H1 (cell line): ENCODE measurements around the gene ITIH6. TPM values are rescaled to one million over a fixed set of nuclear protein-coding genes. Genes with fewer than 3 reads are reported as not detected.

Experiments used
- CTCF ChIA-PET: fragments of 300-600 bp; sonication (Branson Sonifier 250); formaldehyde crosslinking; loops from one replicate; lab custom pipeline; 2021; ENCODE audit not compliant: partially characterized antibody; lab: Charles Lee
- POLR2A ChIA-PET: fragments of 300-600 bp; sonication (Branson Sonifier 250); formaldehyde crosslinking; loops from one replicate; lab custom pipeline; 2021; ENCODE audit warnings: inconsistent platforms; ENCODE audit not compliant: partially characterized antibody; lab: Charles Lee
- DNase-seq, 2 experiments: peaks; one replicate each; pipeline versions ENCODE4 v3.0.0 to v3.0.0-alpha.2; 2010 to 2022; ENCODE audit warnings: low spot score in 2 of 2, low read depth in 1 of 2, mixed read lengths in 1 of 2
- FAIRE-seq: peaks from 2 replicates; lab custom pipeline; 2011; peaks lifted over from hg19 to GRCh38; lab: Jason Lieb, UNC
- H2AFZ ChIP-seq: 2 replicates; pipeline ENCODE4 v1.8.1; 2012; ENCODE audit warnings: low read length, inconsistent platforms
- H2AK5ac ChIP-seq: 2 replicates; pipeline ENCODE4 v1.6.1; 2013; ENCODE audit warnings: low read depth, low read length
- H2BK120ac ChIP-seq: replicated peaks from 2 replicates; pipeline ENCODE3; 2013; ENCODE audit warnings: low read depth, low read length, inconsistent platforms
- H2BK12ac ChIP-seq: 2 replicates; pipeline ENCODE4 v1.6.1; 2013; ENCODE audit warnings: low read depth, low read length
- H2BK15ac ChIP-seq: 2 replicates; pipeline ENCODE4 v1.6.1; 2013; ENCODE audit warnings: low read length
- H2BK20ac ChIP-seq: 2 replicates; pipeline ENCODE4 v1.6.1; 2013; ENCODE audit warnings: low read length
- H2BK5ac ChIP-seq: 2 replicates; pipeline ENCODE4 v1.6.1; 2013; ENCODE audit warnings: low read depth, low read length
- H3K14ac ChIP-seq: 2 replicates; pipeline ENCODE4 v1.6.1; 2013; ENCODE audit warnings: inconsistent platforms; ENCODE audit not compliant: insufficient read length
- H3K18ac ChIP-seq: 2 replicates; pipeline ENCODE4 v1.6.1; 2013; ENCODE audit warnings: low read length; ENCODE audit errors: extremely low read depth
- H3K23ac ChIP-seq: 2 replicates; pipeline ENCODE4 v1.6.1; 2013; ENCODE audit warnings: inconsistent platforms; ENCODE audit not compliant: insufficient read length
- H3K23me2 ChIP-seq: 2 replicates; pipeline ENCODE4 v1.6.1; 2013; ENCODE audit warnings: low read depth, low read length
- H3K27ac ChIP-seq: 2 replicates; pipeline ENCODE4 v1.6.1; 2011; ENCODE audit warnings: low read depth, low read length, inconsistent platforms
- H3K27me3 ChIP-seq, 4 experiments: replicated peaks in 1 of 4; 1 replicate in 1 of 4; 2 replicates in 3 of 4; pipeline versions ENCODE4 v1.6.1 to v1.8.1; 2011 to 2013; ENCODE audit warnings: low read length in 3 of 4, mild to moderate bottlenecking in 3 of 4, inconsistent platforms in 2 of 4, mixed read lengths in 2 of 4, moderate library complexity in 1 of 4; ENCODE audit not compliant: control insufficient read depth in 3 of 4, insufficient read depth in 3 of 4; ENCODE audit errors: extremely low read depth in 1 of 4
- H3K36me3 ChIP-seq, 4 experiments: 2 replicates each; pipeline versions ENCODE4 v1.6.1 to v1.8.1; 2011 to 2013; ENCODE audit warnings: mild to moderate bottlenecking in 4 of 4, low read length in 3 of 4, moderate library complexity in 2 of 4, control low read depth in 1 of 4, inconsistent platforms in 1 of 4; ENCODE audit not compliant: insufficient read depth in 4 of 4, control insufficient read depth in 2 of 4
- H3K4ac ChIP-seq: replicated peaks from 2 replicates; pipeline ENCODE3; 2013; ENCODE audit warnings: low read length, low read depth, mixed read lengths, inconsistent platforms; ENCODE audit not compliant: insufficient read length
- H3K4me1 ChIP-seq, 4 experiments: replicated peaks in 1 of 4; 1 replicate in 1 of 4; 2 replicates in 3 of 4; pipeline versions ENCODE4 v1.6.1 to v1.8.1; 2011 to 2013; ENCODE audit warnings: low read length in 3 of 4, inconsistent platforms in 2 of 4, mixed read lengths in 1 of 4; ENCODE audit not compliant: insufficient read depth in 4 of 4, control insufficient read depth in 3 of 4
- H3K4me2 ChIP-seq, 2 experiments: 2 replicates each; pipeline versions ENCODE4 v1.6.1 to v1.8.1; 2011 to 2013; ENCODE audit warnings: low read depth in 2 of 2, low read length in 2 of 2, control low read depth in 1 of 2, inconsistent platforms in 1 of 2, mild to moderate bottlenecking in 1 of 2; ENCODE audit not compliant: insufficient read depth in 1 of 2
- H3K4me3 ChIP-seq, 4 experiments: fragments of 200-600, 300-600 bp in 1 of 4; sonication (generic), shearing (Covaris generic), sonication (Bioruptor Twin) in 1 of 4; 2 replicates each; pipeline versions ENCODE4 v1.5.1 to v1.8.1; 2011 to 2016; ENCODE audit warnings: low read length in 4 of 4, low read depth in 3 of 4, control low read depth in 2 of 4, inconsistent platforms in 2 of 4, mild to moderate bottlenecking in 2 of 4, mixed read lengths in 1 of 4, moderate library complexity in 1 of 4; ENCODE audit not compliant: insufficient read depth in 2 of 4; ENCODE audit errors: extremely low read depth in 1 of 4
- H3K56ac ChIP-seq: replicated peaks from 2 replicates; pipeline ENCODE3; 2013; ENCODE audit warnings: low read depth, mild to moderate bottlenecking, mixed read lengths, low read length, inconsistent platforms; ENCODE audit not compliant: insufficient read length
- H3K79me1 ChIP-seq: 2 replicates; pipeline ENCODE4 v1.6.1; 2013; ENCODE audit warnings: low read depth, low read length, control low read depth
- H3K79me2 ChIP-seq, 2 experiments: 2 replicates each; pipeline versions ENCODE4 v1.6.1 to v1.8.1; 2012 to 2013; ENCODE audit warnings: low read length in 2 of 2, mild to moderate bottlenecking in 2 of 2, inconsistent platforms in 1 of 2; ENCODE audit not compliant: insufficient read depth in 2 of 2, control insufficient read depth in 1 of 2
- H3K9ac ChIP-seq, 4 experiments: replicated peaks in 1 of 4; 1 replicate in 1 of 4; 2 replicates in 3 of 4; pipeline versions ENCODE4 v1.6.1 to v1.8.1; 2011 to 2013; ENCODE audit warnings: low read depth in 3 of 4, low read length in 3 of 4, control low read depth in 2 of 4, mild to moderate bottlenecking in 2 of 4, moderate library complexity in 2 of 4, inconsistent platforms in 1 of 4; ENCODE audit errors: extremely low read depth in 1 of 4
- H3K9me3 ChIP-seq, 2 experiments: 2 replicates each; pipeline versions ENCODE4 v1.6.1 to v1.8.1; 2012 to 2013; ENCODE audit warnings: mild to moderate bottlenecking in 2 of 2, moderate library complexity in 2 of 2, control low read depth in 1 of 2, inconsistent platforms in 1 of 2, low read depth in 1 of 2, low read length in 1 of 2, mixed read lengths in 1 of 2; ENCODE audit not compliant: insufficient read depth in 2 of 2
- H4K20me1 ChIP-seq, 2 experiments: replicated peaks in 1 of 2; 2 replicates each; pipeline versions ENCODE3 to v1.8.1; 2011 to 2013; ENCODE audit warnings: inconsistent platforms in 2 of 2, low read length in 2 of 2, mild to moderate bottlenecking in 1 of 2; ENCODE audit not compliant: insufficient read depth in 2 of 2, control insufficient read depth in 1 of 2
- H4K5ac ChIP-seq: 2 replicates; pipeline ENCODE4 v1.6.1; 2013; ENCODE audit warnings: low read length, low read depth, mixed read lengths, inconsistent platforms; ENCODE audit not compliant: insufficient read length
- H4K8ac ChIP-seq: 2 replicates; pipeline ENCODE4 v1.8.0; 2013; ENCODE audit warnings: mild to moderate bottlenecking, moderate library complexity, low read length, inconsistent platforms; ENCODE audit not compliant: insufficient read depth; ENCODE audit errors: extremely low read depth
- H4K91ac ChIP-seq: replicated peaks from 2 replicates; pipeline ENCODE3; 2013; ENCODE audit warnings: low read length, mixed read lengths, inconsistent platforms; ENCODE audit not compliant: insufficient read length
- ASH2L ChIP-seq: fragments of 200-600, 300-600 bp; sonication (generic); IDR thresholded peaks from one replicate; pipeline ENCODE4 v1.7.1; 2017; ENCODE audit warnings: low read length
- HDAC2 ChIP-seq, 2 experiments: fragments of 300-600 bp in 1 of 2; sonication (generic) in 1 of 2; IDR thresholded peaks; 2 replicates each; pipeline ENCODE4 v1.6.1; 2011 to 2012; ENCODE audit warnings: low read depth in 2 of 2, low read length in 2 of 2, mild to moderate bottlenecking in 2 of 2, moderate library complexity in 2 of 2, borderline replicate concordance in 1 of 2, inconsistent platforms in 1 of 2
- RXRA ChIP-seq: IDR thresholded peaks from 2 replicates; pipeline ENCODE4 v1.6.1; 2011; ENCODE audit warnings: low read depth, mild to moderate bottlenecking, low read length, moderate library complexity; ENCODE audit not compliant: insufficient read depth
- SUZ12 ChIP-seq: fragments of 200-600 bp; sonication (generic); IDR thresholded peaks from 2 replicates; pipeline ENCODE4 v1.6.1; 2012; ENCODE audit warnings: mild to moderate bottlenecking, inconsistent platforms, low read length, moderate library complexity, mixed read lengths
- WGBS, 2 experiments: shearing (Covaris generic) in 1 of 2; methylation state at CpG; one replicate each; pipeline versions ENCODE4 v1.1.6 to v1.1.7; 2013 to 2015; ENCODE audit warnings: low lambda C conversion rate in 2 of 2, mixed read lengths in 2 of 2, inconsistent platforms in 1 of 2, low coverage in 1 of 2, missing lambda C conversion rate in 1 of 2; ENCODE audit not compliant: insufficient replicate concordance in 2 of 2, insufficient coverage in 1 of 2, insufficient read length in 1 of 2; ENCODE audit errors: extremely low coverage in 1 of 2, missing lambda C conversion rate in 1 of 2; 5-methylcytosine and 5-hydroxymethylcytosine counted together
- polyA plus RNA-seq, 7 experiments: library from polyadenylated mRNA; depleted of rRNA in 3 of 7; stranded (reverse) in 5 of 7; unstranded in 2 of 7; fragments of >200 nt in 5 of 7; fragments of 200-250 nt in 2 of 7; gene quantifications; 1 replicate in 5 of 7; 2 replicates in 1 of 7; 4 replicates in 1 of 7; pipeline versions ENCODE4 v1.2.1 to v1.2.3, GENCODE V29; 2011 to 2013; ENCODE audit warnings: missing spikeins in 2 of 7, mixed read lengths in 2 of 7
- total RNA-seq: library from RNA; stranded (reverse); fragmentation: NEBNext Ultra II Directional; extraction: Animal tissue kit (Norgen Biotek cat#: 25700); gene quantifications from 2 replicates; pipeline ENCODE4 v1.2.1, GENCODE V29; 2021
- TF ChIP-seq, protein P1 (sequence below), 3 experiments: IDR thresholded peaks; 1 replicate in 2 of 3; 2 replicates in 1 of 3; pipeline versions ENCODE4 v1.5.1 to v1.6.1; 2011; ENCODE audit warnings: low read length in 3 of 3, mild to moderate bottlenecking in 3 of 3, inconsistent platforms in 2 of 3, low read depth in 1 of 3, moderate library complexity in 1 of 3; ENCODE audit not compliant: insufficient read depth in 1 of 3; ENCODE audit errors: control extremely low read depth in 1 of 3

The ITIH6 gene
- total and polyA plus RNA-seq, 2 of the 8 experiments (the other 6 are each of a cell fraction or from before 2014, with no cell fraction given): 0.02 TPM; not detected in 1

DNA sequence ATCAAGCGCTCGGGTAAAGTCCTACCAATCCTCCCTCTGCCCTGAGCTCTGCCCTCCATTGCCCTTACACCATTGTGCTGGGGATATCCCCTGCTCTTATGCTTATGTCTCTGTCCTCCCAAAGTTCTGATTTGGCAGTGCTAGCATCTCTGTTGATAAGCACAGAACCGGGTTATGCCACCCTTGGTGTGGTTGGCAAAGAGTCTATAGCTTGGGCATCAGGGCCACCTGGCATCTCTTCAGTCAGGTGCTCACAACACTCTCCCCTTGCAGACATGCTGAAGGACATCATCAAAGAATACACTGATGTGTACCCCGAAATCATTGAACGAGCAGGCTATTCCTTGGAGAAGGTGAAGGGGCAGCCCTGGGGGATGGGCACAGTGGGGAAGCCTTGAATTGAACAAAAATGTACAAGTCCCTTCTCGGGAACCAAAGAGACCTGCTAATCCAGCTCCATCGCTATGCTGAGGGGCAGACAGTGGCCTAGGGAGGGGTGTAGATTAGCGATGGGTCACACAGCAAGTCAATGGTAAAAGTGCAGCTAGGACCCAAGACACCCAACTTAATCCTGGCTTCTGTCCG lies 13.3 kb upstream of the ITIH6 start:
- Histone ChIP-seq H2BK15ac (no peak overlapping the region), H2AK5ac (no peak overlapping the region), H3K4me1 (peaks cover 0 to 5% (median 0%) of the 10 kb centered on the region in 4 experiments; a peak in 4 of 7 replicates), H4K5ac (no peak overlapping the region), H3K36me3 (peaks cover 14 to 49% (median 38%) of the 10 kb centered on the region in 4 experiments), H3K9me3 (no peaks in the 10 kb centered on the region), H3K23me2 (peaks cover 2% of the 10 kb centered on the region; the same call in 1 of the 2 replicates), H3K56ac (no peak overlapping the region), H3K79me2 (peaks cover 0 to 12% of the 10 kb centered on the region in 2 experiments; a peak in 2 of 4 replicates), H3K9ac (no peak overlapping the region), H3K4me2 (no peak overlapping the region), H2BK12ac (no peak overlapping the region), H2BK5ac (no peak overlapping the region), H3K14ac (no peak overlapping the region), H3K23ac (no peak overlapping the region), H4K8ac (no peak overlapping the region), H4K20me1 (peaks cover 0 to 6% of the 10 kb centered on the region in 2 experiments), H2BK20ac (no peak overlapping the region), H3K18ac (no peak overlapping the region), H3K79me1 (no peaks in the 10 kb centered on the region), H3K4me3 (no peak overlapping the region), H4K91ac (no peak overlapping the region), H3K4ac (no peak overlapping the region), H2AFZ (no peak overlapping the region), H3K27ac (no peak overlapping the region), H3K27me3 (no peaks in the 10 kb centered on the region), H2BK120ac (no peak overlapping the region)
- POLR2A ChIA-PET: interaction anchor here (1.2 kb wide), 1 partner anchor 218 kb away, joined by 3 read pairs; no protein-coding TSS in a partner anchor
- FAIRE-seq (no peak), DNase-seq (no peak)
- CTCF ChIA-PET: no interaction called here
- WGBS, 2 experiments: 89% methylated on average over 9 of the region's 9 CpGs; no CpG with 5 or more reads in 1 of the 2 experiments
- TF ChIP-seq SUZ12 (no peak), HDAC2 (IDR thresholded peaks at IDR 0.05; ENCODE audit: borderline replicate concordance in 1 of 2, low read depth in 2 of 2, low read length in 2 of 2) (no peak), ASH2L (no peak), RXRA (no peak)
- TF ChIP-seq, protein P1, sequence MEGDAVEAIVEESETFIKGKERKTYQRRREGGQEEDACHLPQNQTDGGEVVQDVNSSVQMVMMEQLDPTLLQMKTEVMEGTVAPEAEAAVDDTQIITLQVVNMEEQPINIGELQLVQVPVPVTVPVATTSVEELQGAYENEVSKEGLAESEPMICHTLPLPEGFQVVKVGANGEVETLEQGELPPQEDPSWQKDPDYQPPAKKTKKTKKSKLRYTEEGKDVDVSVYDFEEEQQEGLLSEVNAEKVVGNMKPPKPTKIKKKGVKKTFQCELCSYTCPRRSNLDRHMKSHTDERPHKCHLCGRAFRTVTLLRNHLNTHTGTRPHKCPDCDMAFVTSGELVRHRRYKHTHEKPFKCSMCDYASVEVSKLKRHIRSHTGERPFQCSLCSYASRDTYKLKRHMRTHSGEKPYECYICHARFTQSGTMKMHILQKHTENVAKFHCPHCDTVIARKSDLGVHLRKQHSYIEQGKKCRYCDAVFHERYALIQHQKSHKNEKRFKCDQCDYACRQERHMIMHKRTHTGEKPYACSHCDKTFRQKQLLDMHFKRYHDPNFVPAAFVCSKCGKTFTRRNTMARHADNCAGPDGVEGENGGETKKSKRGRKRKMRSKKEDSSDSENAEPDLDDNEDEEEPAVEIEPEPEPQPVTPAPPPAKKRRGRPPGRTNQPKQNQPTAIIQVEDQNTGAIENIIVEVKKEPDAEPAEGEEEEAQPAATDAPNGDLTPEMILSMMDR (IDR thresholded peaks at IDR 0.05; ENCODE audit: control extremely low read depth in 1 of 3, insufficient read depth in 1 of 3, low read depth in 1 of 3, low read length in 3 of 3): no peak
